ENCODE data around the gene STAT3. TPM values are rescaled to one million over a fixed set of nuclear protein-coding genes. Genes with fewer than 3 reads are reported as not detected.

Gene STAT3
- total and polyA plus RNA-seq, 2 of the 13 experiments (the other 11 are each of a cell fraction or from before 2014, with no cell fraction given) = 61.8 to 62.4 TPM

- TF ChIP-seq RERE (CRISPR knock-in tag; IDR thresholded peaks at IDR 0.05; ENCODE audit: low read depth) = no peak
- no peak for TF ChIP-seq CBX5 (CRISPR knock-in tag; IDR thresholded peaks at IDR 0.05; ENCODE audit: borderline replicate concordance)
- TF ChIP-seq ZFP37 (CRISPR knock-in tag; IDR thresholded peaks at IDR 0.05; ENCODE audit: borderline replicate concordance) = no peak
- no peak for TF ChIP-seq ZNF816 (CRISPR knock-in tag; IDR thresholded peaks at IDR 0.05; ENCODE audit: borderline replicate concordance)
- no peak for TF ChIP-seq POGZ (CRISPR knock-in tag; IDR thresholded peaks at IDR 0.05)
- 0 out of 2 replicates have a peak, but pooled peaks have one; percentile 22 for TF ChIP-seq HDAC1 (CRISPR knock-in tag; IDR thresholded peaks at IDR 0.05)
- TF ChIP-seq, protein P1, sequence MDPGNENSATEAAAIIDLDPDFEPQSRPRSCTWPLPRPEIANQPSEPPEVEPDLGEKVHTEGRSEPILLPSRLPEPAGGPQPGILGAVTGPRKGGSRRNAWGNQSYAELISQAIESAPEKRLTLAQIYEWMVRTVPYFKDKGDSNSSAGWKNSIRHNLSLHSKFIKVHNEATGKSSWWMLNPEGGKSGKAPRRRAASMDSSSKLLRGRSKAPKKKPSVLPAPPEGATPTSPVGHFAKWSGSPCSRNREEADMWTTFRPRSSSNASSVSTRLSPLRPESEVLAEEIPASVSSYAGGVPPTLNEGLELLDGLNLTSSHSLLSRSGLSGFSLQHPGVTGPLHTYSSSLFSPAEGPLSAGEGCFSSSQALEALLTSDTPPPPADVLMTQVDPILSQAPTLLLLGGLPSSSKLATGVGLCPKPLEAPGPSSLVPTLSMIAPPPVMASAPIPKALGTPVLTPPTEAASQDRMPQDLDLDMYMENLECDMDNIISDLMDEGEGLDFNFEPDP (CRISPR knock-in tag; conservative IDR thresholded peaks at IDR 0.05) = no peak
- 0 out of 2 replicates have a peak, but pooled peaks have one; percentile 44 for TF ChIP-seq ESRRA (CRISPR knock-in tag; IDR thresholded peaks at IDR 0.05; ENCODE audit: low read depth)
- TF ChIP-seq, protein P2, sequence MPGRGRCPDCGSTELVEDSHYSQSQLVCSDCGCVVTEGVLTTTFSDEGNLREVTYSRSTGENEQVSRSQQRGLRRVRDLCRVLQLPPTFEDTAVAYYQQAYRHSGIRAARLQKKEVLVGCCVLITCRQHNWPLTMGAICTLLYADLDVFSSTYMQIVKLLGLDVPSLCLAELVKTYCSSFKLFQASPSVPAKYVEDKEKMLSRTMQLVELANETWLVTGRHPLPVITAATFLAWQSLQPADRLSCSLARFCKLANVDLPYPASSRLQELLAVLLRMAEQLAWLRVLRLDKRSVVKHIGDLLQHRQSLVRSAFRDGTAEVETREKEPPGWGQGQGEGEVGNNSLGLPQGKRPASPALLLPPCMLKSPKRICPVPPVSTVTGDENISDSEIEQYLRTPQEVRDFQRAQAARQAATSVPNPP (CRISPR knock-in tag; IDR thresholded peaks at IDR 0.05) = no peak
- TF ChIP-seq ATF7-NPFF (CRISPR knock-in tag; IDR thresholded peaks at IDR 0.05; ENCODE audit: low read depth) = no peak
- TF ChIP-seq TBL1XR1 (IDR thresholded peaks at IDR 0.05; ENCODE audit: borderline replicate concordance, low read length, partially characterized antibody) = no peak
- TF ChIP-seq, protein P3, sequence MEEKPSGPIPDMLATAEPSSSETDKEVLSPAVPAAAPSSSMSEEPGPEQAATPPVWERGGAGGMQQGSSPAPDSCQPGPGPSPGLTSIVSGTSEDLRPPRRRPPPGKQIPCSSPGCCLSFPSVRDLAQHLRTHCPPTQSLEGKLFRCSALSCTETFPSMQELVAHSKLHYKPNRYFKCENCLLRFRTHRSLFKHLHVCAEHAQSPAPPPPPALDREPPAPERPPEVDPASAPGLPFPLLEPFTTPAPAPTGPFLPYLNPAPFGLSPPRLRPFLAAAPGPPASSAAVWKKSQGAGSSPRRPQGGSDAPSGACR (CRISPR knock-in tag; IDR thresholded peaks at IDR 0.05) = no peak
- TF ChIP-seq STAT5B (CRISPR knock-in tag; IDR thresholded peaks at IDR 0.05) = no peak
- no peak for TF ChIP-seq GZF1 (CRISPR knock-in tag; IDR thresholded peaks at IDR 0.05)
- no peak for TF ChIP-seq EEA1 (CRISPR knock-in tag; IDR thresholded peaks at IDR 0.05; ENCODE audit: borderline replicate concordance)
- no peak for TF ChIP-seq DR1 (CRISPR knock-in tag; IDR thresholded peaks at IDR 0.05)
- no peak for TF ChIP-seq POLR2AphosphoS2 (IDR thresholded peaks at IDR 0.05; ENCODE audit: low read depth, low read length)
- TF ChIP-seq SP2 (CRISPR knock-in tag; IDR thresholded peaks at IDR 0.05) = no peak
- 0 out of 2 replicates have a peak, but pooled peaks have one; percentile 39 for TF ChIP-seq ZBTB38 (CRISPR knock-in tag; IDR thresholded peaks at IDR 0.05)
- no peak for TF ChIP-seq NCOA5 (CRISPR knock-in tag; IDR thresholded peaks at IDR 0.05)
These were observed 72.7 kb downstream of the STAT3 start (continued) for GRCh38 chr17:42315402-42316156.
